Dermis lymphatic vessel endothelial cell (primary cell): ENCODE data around the gene NINJ2. TPM values are rescaled to one million over a fixed set of nuclear protein-coding genes. Genes with fewer than 3 reads are reported as not detected.

Source experiments
- total RNA-seq: library from RNA; depleted of rRNA; stranded (reverse); fragments of >200 nt; gene quantifications from 2 replicates; pipeline ENCODE4 v1.2.1, GENCODE V29; 2014

The NINJ2 gene
- total RNA-seq: 2.6 and 2.8 TPM in 2 replicates

GRCh38 chr12:663293-663871 lies at the start of gene NINJ2:
TSS of gene NINJ2 (minus strand) at chr12:663445. CDS start at chr12:663360, 85 bp downstream.

Other genes starting within 250 kb of the NINJ2 start
- 0.11 TPM in 1 of 2 replicates, not detected in the other for gene B4GALNT3, start 203.5 kb downstream of the NINJ2 start, total RNA-seq
- 131 and 159 TPM in 2 replicates for gene WNK1, start 89.1 kb upstream of the NINJ2 start, total RNA-seq